ENCODE results near the gene DYNC1H1. TPM values are rescaled to one million over a fixed set of nuclear protein-coding genes. Genes with fewer than 3 reads are reported as not detected.

Gene DYNC1H1
- total RNA-seq, 2 experiments from 2014 or later, result 291 to 301 TPM

GRCh38 chr14:102026934-102027333 is 62.6 kb downstream of the DYNC1H1 start:
- no peaks in the 10 kb centered on the region for H3K27me3 Mint-ChIP-seq
- no peak for DNase-seq
- intact Hi-C loops (cut with micrococcal nuclease), result loop anchor here (10.0 kb wide), 1 partner anchor 58 kb away; the partner anchor contains the start of gene HSP90AA1
- CTCF ChIA-PET, result no interaction called here
- H3K4me3 Mint-ChIP-seq, result no peak overlapping the region
- H3K36me3 Mint-ChIP-seq (ENCODE audit: low read depth), result peaks cover 46% of the 10 kb centered on the region
- H3K9me3 Mint-ChIP-seq, result no peaks in the 10 kb centered on the region
- ATAC-seq, result no peak
- POLR2A ChIA-PET, result no interaction called here
- no peak for TF ChIP-seq CTCF (IDR thresholded peaks at IDR 0.05)
- H3K4me1 Mint-ChIP-seq (ENCODE audit: low read depth), result no peaks in the 10 kb centered on the region
- H3K27ac Mint-ChIP-seq, result peak overlapping the region; percentile 0

GRCh38 chr14:102027951-102028350 is 63.6 kb downstream of the DYNC1H1 start:
- Mint-ChIP-seq H3K36me3 (ENCODE audit: low read depth) (peaks cover 43% of the 10 kb centered on the region), H3K9me3 (no peaks in the 10 kb centered on the region), H3K4me1 (ENCODE audit: low read depth) (no peaks in the 10 kb centered on the region), H3K4me3 (no peak overlapping the region), H3K27ac (no peak overlapping the region), H3K27me3 (no peaks in the 10 kb centered on the region)
- POLR2A ChIA-PET, result interaction anchor here (1.3 kb wide), 1 partner anchor 10 kb away, joined by 4 read pairs; no protein-coding TSS in a partner anchor
- DNase-seq (no peak), ATAC-seq (no peak)
- CTCF ChIA-PET, result no interaction called here
- intact Hi-C loops (cut with micrococcal nuclease), result loop anchor here (10.0 kb wide), 1 partner anchor 57 kb away; the partner anchor contains the start of gene HSP90AA1
- TF ChIP-seq CTCF (IDR thresholded peaks at IDR 0.05), result no peak

GRCh38 chr14:102028733-102029132 is 64.4 kb downstream of the DYNC1H1 start:
- POLR2A ChIA-PET, result interaction anchor here (1.3 kb wide), 1 partner anchor 10 kb away, joined by 4 read pairs; no protein-coding TSS in a partner anchor
- no peaks in the 10 kb centered on the region for H3K4me1 Mint-ChIP-seq (ENCODE audit: low read depth)
- DNase-seq, result no peak
- no peak overlapping the region for H3K27ac Mint-ChIP-seq
- CTCF ChIA-PET, result interaction anchor here (0.9 kb wide), 1 partner anchor 68 kb away, joined by 3 read pairs; no protein-coding TSS in a partner anchor
- no peak for TF ChIP-seq CTCF (IDR thresholded peaks at IDR 0.05)
- H3K36me3 Mint-ChIP-seq (ENCODE audit: low read depth), result peaks cover 49% of the 10 kb centered on the region
- no peaks in the 10 kb centered on the region for H3K9me3 Mint-ChIP-seq
- ATAC-seq, result no peak
- no peaks in the 10 kb centered on the region for H3K27me3 Mint-ChIP-seq
- H3K4me3 Mint-ChIP-seq, result no peak overlapping the region
- intact Hi-C loops (cut with micrococcal nuclease), result loop anchor here (10.0 kb wide), 1 partner anchor 56 kb away; the partner anchor contains the start of gene HSP90AA1

GRCh38 chr14:102029956-102030355 is 65.6 kb downstream of the DYNC1H1 start:
- ChIA-PET CTCF (interaction anchor here (1.4 to 1.6 kb wide), 3 partner anchors 64 to 68 kb away, joined by 3 to 4 read pairs (median 4); no protein-coding TSS in a partner anchor), POLR2A (interaction anchor here (0.8 to 1.2 kb wide), 4 partner anchors 11 to 49 kb away, joined by 3 to 4 read pairs (median 4); no protein-coding TSS in a partner anchor)
- Mint-ChIP-seq H3K9me3 (no peaks in the 10 kb centered on the region), H3K27me3 (no peaks in the 10 kb centered on the region), H3K4me1 (ENCODE audit: low read depth) (no peaks in the 10 kb centered on the region), H3K4me3 (no peak overlapping the region), H3K36me3 (ENCODE audit: low read depth) (peaks cover 52% of the 10 kb centered on the region), H3K27ac (peak overlapping the region; percentile 65)
- DNase-seq, result no peak
- TF ChIP-seq CTCF (IDR thresholded peaks at IDR 0.05), result no peak
- no peak for ATAC-seq
- intact Hi-C loops (cut with micrococcal nuclease), result loop anchor here (10.0 kb wide), 1 partner anchor 55 kb away; the partner anchor contains the start of gene HSP90AA1

GRCh38 chr14:102033241-102033640 is 68.9 kb downstream of the DYNC1H1 start:
- no peak for TF ChIP-seq CTCF (IDR thresholded peaks at IDR 0.05)
- intact Hi-C loops (cut with micrococcal nuclease), result no loop called here
- DNase-seq (no peak), ATAC-seq (no peak)
- Mint-ChIP-seq H3K9me3 (no peaks in the 10 kb centered on the region), H3K36me3 (ENCODE audit: low read depth) (peaks cover 52% of the 10 kb centered on the region), H3K4me3 (no peak overlapping the region), H3K4me1 (ENCODE audit: low read depth) (no peaks in the 10 kb centered on the region), H3K27ac (no peak overlapping the region), H3K27me3 (no peaks in the 10 kb centered on the region)
- CTCF ChIA-PET, result interaction anchor here (1.5 kb wide), 1 partner anchor 11 kb away, joined by 5 read pairs; no protein-coding TSS in a partner anchor
- POLR2A ChIA-PET, result interaction anchor here (1.2 kb wide), 1 partner anchor 50 kb away, joined by 3 read pairs; no protein-coding TSS in a partner anchor

All from activated CD8-positive, alpha-beta T cell treated with anti-CD3 and anti-CD28 coated beads for 36 hours (primary cell).